ENCODE measurements around the gene ZNF726.
"Not testable (repeated sequence)": the region's sequence is repeated elsewhere in the genome, so short reads cannot be mapped to it uniquely, and the experiment has no call there.

ZNF726 gene

GRCh38 chr19:23946569-23946968, 31.9 kb downstream of the ZNF726 start:
- DNase-seq (ENCODE audit: low read depth) = no peak

DNA sequence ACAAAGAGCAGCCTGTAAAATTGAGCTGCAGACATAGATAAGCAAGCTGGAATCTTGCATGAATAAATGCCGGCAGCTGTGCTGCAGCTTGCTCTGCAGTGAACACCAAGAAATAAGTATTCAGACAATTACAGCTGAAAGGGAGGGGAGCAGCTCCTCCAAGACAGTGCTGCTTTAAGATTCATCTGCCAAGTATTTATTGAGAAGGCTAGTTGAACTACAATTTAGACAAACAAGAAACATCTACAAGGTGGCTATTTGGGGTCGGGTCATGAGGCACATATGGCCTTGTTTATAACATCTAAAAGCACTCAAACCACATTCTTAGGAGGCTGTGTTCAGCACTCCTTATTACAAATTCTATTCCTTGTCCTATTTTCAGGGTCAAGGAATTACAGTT, 34.9 kb downstream of the ZNF726 start:
- DNase-seq (ENCODE audit: low read depth) = no peak

DNA sequence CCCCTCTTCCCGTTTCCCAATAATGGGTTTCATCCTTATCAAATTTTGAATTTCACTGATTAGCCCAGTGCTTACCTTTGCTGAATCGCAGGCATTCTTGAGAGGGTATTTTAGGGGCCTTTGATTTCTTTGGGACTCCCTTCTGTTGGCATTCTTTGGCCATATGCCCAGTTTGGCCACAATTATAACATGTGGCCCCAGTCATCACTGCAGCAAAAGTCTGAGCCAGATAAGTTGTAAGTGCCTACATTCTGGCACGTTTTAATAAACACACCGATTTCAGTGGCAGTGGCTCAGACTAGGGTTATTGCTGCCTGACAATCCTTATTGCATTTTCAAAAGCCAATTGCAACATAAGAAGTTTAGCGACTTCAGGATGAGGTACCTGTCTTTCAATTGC, 41.4 kb downstream of the ZNF726 start:
- no peak for DNase-seq (ENCODE audit: low read depth)

- DNase-seq (ENCODE audit: low read depth) = no peak
Observed at GRCh38 chr19:23957660-23958281, 43.1 kb downstream of the ZNF726 start.

- DNase-seq (ENCODE audit: low read depth) = not testable (repeated sequence)
Observed at GRCh38 chr19:23963396-23963795, 48.7 kb downstream of the ZNF726 start.

GRCh38 chr19:23963881-23964280, 49.2 kb downstream of the ZNF726 start:
- not testable (repeated sequence) for DNase-seq (ENCODE audit: low read depth)

DNA sequence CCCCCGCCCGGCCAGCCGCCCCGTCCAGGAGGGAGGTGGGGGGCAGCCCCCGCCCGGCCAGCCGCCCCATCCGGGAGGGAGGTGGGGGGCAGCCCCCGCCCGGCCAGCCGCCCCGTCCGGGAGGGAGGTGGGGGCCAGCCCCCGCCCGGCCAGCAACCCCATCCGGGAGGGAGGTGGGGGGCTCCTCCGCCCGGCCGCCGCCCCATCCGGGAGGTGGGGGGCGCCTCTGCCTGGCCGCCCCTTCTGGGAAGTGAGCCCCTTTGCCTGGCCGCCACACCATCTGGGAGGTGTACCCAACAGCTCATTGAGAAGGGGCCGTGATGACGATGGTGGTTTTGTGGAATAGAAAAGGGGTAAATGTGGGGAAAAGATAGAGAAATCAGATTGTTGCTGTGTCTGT, 49.6 kb downstream of the ZNF726 start:
- not testable (repeated sequence) for DNase-seq (ENCODE audit: low read depth)

DNA sequence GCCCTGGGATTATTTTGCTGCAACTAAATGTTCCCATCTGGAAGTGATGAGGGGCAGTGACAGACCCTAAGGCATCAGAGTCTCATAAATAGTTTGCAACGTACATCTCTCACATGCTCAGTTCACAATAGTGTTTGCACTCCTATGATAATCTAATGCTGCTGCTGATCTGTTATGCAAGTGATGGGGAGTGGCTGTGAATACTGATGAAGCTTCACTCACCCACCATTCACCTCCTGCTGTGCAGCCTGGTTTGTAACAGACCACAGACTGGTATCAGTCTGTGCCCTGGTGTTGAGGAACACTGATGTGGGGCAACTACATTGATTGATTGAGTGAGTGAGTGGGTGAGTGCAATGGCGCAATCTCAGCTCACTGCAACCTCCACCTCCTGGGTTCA, 54.9 kb downstream of the ZNF726 start:
- no peak for DNase-seq (ENCODE audit: low read depth)

GRCh38 chr19:23971598-23971997, 56.9 kb downstream of the ZNF726 start:
- DNase-seq (ENCODE audit: low read depth) = no peak

DNA sequence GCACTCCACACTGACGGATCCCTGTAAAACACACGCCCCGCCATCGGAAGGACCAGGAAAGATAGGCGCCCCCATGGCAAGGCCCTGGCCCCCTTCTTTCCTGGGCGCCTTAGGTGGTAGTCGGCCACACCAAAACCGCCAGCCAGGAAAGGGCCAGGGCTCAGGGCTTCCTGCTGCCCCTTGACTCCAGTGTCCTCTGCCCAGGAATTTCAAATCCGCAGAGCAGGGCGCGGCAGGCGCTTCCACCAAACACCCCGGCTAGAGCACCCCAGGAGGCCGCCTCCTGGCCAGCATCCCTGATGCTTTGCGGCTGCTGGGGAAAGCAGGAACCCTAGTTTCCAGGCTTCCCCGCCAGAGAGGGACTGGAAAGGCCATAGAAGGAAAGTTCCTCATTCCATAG, 57.5 kb downstream of the ZNF726 start:
- no peak for DNase-seq (ENCODE audit: low read depth)

GRCh38 chr19:23974941-23975340, 60.3 kb downstream of the ZNF726 start:
- no peak for DNase-seq (ENCODE audit: low read depth)

GRCh38 chr19:23976631-23977030, 61.9 kb downstream of the ZNF726 start:
- DNase-seq (ENCODE audit: low read depth) = not testable (repeated sequence)

DNA sequence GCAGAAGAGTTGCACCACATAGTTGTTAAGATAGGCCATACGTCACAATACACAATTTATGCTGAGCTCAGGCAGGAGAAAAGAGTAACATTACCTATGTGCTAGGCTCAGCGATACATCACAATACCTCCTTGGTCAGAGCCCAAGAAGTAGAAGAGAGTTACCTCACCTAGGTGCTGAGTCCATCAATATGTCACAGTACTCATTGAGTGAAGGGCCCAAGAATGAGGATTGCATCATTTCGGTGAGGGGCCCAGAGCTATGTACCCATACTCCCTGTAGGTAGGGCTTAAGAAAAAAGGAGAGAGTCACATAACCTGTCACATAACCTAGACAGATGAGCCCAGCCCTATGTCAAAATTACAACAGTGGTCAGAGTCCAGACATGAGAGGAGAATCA, 62.6 kb downstream of the ZNF726 start:
- not testable (repeated sequence) for DNase-seq (ENCODE audit: low read depth)

DNA sequence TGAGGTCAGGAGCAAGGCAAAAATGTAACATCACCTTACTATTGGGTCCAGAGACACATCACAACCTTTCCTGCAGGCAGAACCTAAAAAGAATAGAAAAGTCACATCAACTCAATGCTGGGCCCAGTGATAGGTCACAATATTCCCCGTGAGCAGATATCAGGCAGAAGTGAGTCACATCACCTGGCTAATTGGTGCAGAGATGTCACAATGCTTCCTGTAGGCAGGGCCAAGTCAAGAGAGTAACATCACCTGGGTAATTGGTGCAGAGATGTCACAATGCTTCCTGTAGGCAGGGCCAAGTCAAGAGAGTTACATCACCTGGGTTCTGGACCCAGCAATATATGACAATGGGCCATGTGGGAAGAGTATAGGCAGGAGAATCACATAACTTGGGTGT, 63.4 kb downstream of the ZNF726 start:
- no peak for DNase-seq (ENCODE audit: low read depth)

DNA sequence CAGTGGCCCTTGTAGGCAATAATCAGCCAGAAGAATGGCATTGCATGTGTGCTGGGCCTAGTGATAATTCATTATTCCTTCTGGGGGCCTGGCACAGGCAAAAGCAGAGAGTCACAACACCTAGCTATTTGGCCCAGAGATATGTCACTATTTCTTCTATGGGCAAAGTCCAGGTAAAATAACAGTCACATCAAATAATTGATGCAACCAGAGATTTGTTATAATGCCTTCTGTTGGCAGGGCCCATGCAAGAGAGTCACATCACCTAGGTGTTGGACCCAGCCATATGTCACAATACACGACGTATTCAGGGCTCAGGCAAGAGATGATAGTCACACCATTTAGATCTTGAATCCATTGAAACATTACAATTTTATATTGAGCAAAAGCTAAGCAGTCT, 66.1 kb downstream of the ZNF726 start:
- DNase-seq (ENCODE audit: low read depth) = no peak

GRCh38 chr19:23981863-23982262, 67.2 kb downstream of the ZNF726 start:
- DNase-seq (ENCODE audit: low read depth) = no peak

DNA sequence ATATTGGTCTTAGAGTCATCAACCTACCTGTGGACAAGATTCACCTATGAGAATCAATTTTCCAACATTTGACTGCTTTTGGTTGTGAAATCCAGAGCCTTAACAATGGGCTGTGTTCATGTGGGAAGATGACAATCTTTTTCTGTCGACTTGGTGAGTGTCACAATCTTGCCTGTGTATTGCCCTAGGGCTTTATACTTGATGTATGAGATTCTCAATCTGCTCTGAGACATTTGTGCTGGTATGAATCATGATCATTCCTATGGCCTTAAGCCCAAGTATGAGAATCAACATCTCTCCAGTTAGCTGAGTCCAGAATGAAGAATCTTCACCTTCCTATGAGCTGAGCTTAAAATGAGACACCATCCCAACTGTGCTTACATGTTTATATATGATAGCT, 68.7 kb downstream of the ZNF726 start:
- DNase-seq (ENCODE audit: low read depth) = no peak
